DOHH2 (cell line): ENCODE measurements around the gene RHBG.

Experiments used
- CTCF ChIP-seq: fragments of 200-600 bp; sonication (generic); IDR thresholded peaks from one replicate; pipeline ENCODE4 v1.5.1; 2014; ENCODE audit warnings: antibody characterized with exemption, mild to moderate bottlenecking, low read depth, low read length; ENCODE audit not compliant: poor library complexity, severe bottlenecking
- EZH2phosphoT487 ChIP-seq: fragments of 200-600 bp; sonication (generic); IDR thresholded peaks from 2 replicates; pipeline ENCODE4 v1.6.1; 2017; ENCODE audit warnings: borderline replicate concordance, mild to moderate bottlenecking, antibody characterized with exemption, low read length, moderate library complexity, mixed read lengths

GRCh38 chr1:156338180-156338976 is 30.6 kb upstream of the RHBG start, which contains the start of the genes CCT3 and TSACC:
- TF ChIP-seq EZH2phosphoT487: no peak
- TF ChIP-seq CTCF: no peak
